ENCODE data around the gene FRMD5.

Gene FRMD5

DNA sequence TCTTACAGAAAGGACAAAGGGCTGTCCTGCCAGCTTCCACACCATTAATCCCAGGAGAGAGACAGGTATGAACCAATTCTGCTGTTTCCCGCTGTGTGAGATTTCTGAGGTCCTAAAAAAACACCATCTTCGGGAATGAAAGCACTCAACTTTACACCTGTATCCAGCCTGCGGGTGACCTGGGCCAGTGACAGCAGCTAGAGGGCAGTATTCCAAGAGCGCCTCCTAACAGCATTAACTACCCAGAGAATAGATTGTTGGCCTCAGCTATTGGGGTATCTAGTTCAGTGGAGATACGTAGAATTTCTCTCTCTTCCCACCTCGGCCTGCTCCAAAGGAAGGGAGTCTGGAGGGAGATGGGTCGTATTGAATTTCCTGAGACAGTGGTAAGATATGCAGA is 313.1 kb downstream of the FRMD5 start:
- H3K27ac ChIP-seq: no peak overlapping the region
- no peak for TF ChIP-seq ZFX (IDR thresholded peaks at IDR 0.05; ENCODE audit: borderline replicate concordance)
- TF ChIP-seq, protein P1, sequence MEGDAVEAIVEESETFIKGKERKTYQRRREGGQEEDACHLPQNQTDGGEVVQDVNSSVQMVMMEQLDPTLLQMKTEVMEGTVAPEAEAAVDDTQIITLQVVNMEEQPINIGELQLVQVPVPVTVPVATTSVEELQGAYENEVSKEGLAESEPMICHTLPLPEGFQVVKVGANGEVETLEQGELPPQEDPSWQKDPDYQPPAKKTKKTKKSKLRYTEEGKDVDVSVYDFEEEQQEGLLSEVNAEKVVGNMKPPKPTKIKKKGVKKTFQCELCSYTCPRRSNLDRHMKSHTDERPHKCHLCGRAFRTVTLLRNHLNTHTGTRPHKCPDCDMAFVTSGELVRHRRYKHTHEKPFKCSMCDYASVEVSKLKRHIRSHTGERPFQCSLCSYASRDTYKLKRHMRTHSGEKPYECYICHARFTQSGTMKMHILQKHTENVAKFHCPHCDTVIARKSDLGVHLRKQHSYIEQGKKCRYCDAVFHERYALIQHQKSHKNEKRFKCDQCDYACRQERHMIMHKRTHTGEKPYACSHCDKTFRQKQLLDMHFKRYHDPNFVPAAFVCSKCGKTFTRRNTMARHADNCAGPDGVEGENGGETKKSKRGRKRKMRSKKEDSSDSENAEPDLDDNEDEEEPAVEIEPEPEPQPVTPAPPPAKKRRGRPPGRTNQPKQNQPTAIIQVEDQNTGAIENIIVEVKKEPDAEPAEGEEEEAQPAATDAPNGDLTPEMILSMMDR (IDR thresholded peaks at IDR 0.05): peak; percentile 78

DNA sequence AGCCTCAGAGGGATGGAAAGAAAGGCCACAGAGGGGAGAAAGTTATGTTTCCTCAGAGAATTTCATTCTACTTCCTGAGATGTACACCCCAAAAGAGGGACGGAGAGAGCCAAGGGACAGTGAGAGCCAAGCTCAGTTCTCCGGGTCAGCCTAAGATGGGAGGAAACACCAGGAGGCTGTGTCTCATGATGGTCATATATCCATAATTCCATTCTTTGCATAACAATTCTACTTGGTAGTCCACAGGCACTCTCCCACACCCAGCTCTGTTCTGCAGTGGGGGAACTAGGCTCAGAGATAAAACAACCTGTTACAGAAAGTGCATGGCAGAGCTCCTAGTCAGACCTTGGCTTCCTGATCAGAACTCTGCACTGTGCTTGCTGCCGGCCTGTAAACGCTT is 313.8 kb downstream of the FRMD5 start:
- no peak for TF ChIP-seq ZFX (IDR thresholded peaks at IDR 0.05; ENCODE audit: borderline replicate concordance)
- TF ChIP-seq, protein P1 (IDR thresholded peaks at IDR 0.05): no peak
- no peak overlapping the region for H3K27ac ChIP-seq

DNA sequence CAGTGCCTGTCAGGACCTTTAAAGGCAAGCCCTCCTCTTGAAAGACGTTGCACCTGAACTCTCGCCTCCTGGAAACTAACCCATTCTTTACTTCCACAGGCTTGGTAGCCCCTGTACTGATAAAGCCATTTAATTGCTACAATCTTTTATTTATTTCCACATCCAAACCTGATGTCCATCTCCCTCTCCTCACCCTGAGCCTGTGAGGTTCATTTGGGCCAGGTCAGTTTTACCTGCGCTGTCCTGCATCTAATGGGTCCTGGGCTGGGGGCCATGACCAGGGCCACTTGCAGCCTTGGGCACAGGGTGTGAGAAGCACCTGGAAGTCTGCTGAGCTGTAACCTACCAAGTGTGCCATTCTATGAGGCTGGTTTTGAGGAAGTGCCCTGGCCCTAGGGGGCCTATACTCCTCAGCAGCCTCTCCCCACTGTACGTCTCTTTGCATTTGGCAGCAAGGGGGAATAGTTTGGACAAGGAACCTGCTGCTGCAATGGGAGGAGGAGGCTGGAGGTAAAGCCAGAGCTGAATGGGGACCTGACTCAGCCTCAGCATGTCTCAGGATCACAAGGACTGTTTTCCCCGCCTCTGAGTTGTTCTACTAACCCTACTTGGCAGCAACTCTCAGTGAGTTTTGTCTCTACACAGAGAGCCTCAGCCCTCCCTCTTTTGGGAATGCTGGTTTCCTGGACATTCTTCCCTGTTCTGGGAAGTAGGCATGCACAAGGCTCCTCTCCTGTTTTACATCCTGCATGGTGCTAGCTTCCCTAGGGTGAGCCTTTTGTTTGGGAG is 314.5 kb downstream of the FRMD5 start:
- H3K27ac ChIP-seq: no peak overlapping the region
- TF ChIP-seq, protein P1 (IDR thresholded peaks at IDR 0.05): no peak
- no peak for TF ChIP-seq ZFX (IDR thresholded peaks at IDR 0.05; ENCODE audit: borderline replicate concordance)

DNA sequence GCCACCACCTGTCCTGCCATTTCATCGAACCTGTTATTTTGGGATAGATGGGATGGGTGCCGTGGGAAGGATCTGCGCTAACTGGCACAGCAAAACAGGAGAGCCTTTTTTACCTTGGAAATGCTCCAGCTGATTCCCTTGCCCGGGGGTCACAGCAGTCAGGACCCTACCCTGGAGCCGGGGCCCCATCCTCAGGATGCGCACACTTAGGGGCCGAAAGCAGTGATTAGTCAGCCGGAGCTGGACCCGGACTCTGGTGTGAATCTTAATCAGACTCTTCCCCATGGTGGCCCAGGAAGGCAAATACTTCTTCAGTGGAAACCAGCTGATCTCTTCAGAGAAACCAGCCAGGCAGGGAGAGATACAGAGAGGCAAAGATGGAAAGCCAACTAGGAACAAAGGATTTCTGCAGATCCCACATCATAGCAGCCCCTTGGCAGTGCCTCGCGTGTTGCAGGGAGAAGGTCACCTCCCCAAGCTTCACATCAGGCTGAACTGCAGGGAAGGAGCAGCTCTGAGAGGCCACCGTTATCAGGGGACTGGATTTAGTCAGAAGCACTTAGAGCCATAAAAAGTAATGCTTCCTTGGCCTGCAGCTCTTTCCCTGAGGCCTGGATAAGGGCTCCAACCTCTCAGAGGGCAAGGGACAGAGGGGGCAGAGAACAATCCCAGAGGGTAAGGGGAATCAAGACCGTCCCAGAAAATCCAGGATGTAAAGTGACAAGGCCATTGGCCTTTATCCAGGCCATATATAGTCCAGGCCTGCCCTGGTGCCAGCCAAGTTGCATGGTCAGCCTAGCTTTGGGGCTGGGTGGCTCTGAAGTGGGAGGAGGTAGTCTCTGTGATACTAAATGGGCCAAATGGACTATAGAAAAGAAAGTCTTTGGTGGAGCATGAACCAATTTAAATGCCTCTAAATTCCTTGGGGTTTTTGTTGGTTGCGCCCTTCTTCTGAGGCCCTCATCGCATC is 315.4 kb downstream of the FRMD5 start:
- H3K27ac ChIP-seq: no peak overlapping the region
- TF ChIP-seq ZFX (IDR thresholded peaks at IDR 0.05; ENCODE audit: borderline replicate concordance): no peak
- TF ChIP-seq, protein P1 (IDR thresholded peaks at IDR 0.05): no peak

DNA sequence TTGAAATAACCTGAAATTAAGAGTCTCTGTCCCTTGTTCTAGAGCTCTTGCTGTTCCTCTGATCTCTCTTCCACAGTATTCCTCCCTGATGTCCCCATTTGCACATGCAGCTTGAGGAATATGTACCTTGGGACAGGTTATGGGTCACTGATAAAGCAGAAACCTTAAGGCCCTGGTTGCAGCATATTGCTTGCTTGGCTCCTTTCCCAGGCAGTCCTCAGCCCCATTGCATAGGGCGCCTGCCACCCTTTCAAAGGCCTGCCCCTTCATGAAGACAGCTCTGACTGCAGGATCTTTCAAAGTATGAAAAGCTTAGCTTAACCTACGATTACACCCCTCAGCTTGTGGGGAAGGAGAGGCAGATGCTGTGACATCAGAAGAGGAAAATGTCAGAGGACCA is 316.6 kb downstream of the FRMD5 start:
- no peak overlapping the region for H3K27ac ChIP-seq
- TF ChIP-seq ZFX (IDR thresholded peaks at IDR 0.05; ENCODE audit: borderline replicate concordance): no peak

DNA sequence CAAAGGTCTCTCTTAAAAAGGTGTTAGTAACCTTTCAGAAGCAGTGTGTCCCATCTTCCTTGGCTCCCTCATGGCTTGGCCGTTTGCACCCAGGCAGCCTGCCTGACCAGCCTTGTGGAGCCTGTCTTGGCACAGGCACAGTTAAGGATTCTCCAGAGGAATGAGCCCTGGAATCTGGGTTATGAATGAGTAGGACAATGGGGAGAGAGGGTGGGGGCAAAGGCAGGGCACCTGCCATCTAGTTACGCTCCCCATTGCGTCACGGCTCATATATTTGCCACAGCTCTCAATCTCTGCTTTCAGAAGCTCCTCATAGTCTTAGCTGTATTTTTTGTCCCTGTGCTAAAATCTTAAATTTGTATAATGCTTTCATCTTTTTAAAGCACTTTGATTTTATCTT is 317.7 kb downstream of the FRMD5 start:
- TF ChIP-seq, protein P1 (IDR thresholded peaks at IDR 0.05): no peak
- TF ChIP-seq ZFX (IDR thresholded peaks at IDR 0.05; ENCODE audit: borderline replicate concordance): no peak
- H3K27ac ChIP-seq: no peak overlapping the region

DNA sequence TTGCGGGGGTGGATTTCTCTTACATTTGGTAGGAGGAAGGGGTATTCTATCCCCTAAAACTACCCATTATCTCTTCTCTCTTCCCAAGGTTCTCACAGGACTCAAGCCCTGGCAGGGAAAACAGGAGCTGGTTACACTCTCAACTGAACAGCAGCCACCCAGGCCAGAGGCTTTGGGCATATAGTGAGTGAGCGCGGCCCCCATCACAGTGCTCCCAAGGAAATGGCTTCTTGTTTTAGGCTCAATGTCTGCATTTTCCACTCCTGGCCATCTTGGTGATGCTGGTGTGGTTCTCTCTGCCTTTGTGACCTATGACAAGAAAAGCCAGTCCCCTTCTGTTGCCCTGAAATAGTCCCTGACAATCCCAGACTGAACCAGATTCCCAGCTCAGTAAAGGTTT is 318.2 kb downstream of the FRMD5 start:
- H3K27ac ChIP-seq: no peak overlapping the region
- no peak for TF ChIP-seq ZFX (IDR thresholded peaks at IDR 0.05; ENCODE audit: borderline replicate concordance)
- TF ChIP-seq, protein P1 (IDR thresholded peaks at IDR 0.05): no peak
